Pulmonary artery endothelial cell (primary cell): Measurements from ENCODE around the gene COL6A3. TPM values are rescaled to one million over a fixed set of nuclear protein-coding genes. Genes with fewer than 3 reads are reported as not detected.

Experiments
- DNase-seq: peaks from one replicate; pipeline ENCODE4 v3.0.0-alpha.2; 2011; ENCODE audit warnings: low read depth, low spot score
- total RNA-seq: library from RNA; depleted of rRNA; stranded (reverse); fragments of >200 nt; gene quantifications from 2 replicates; pipeline ENCODE4 v1.2.3, GENCODE V29; 2014

The COL6A3 gene
- total RNA-seq, 1 donor from 2014 or later: 0.07 TPM

- no peak for DNase-seq
These were observed 116.4 kb downstream of the COL6A3 start for GRCh38 chr2:237297421-237298150.

GRCh38 chr2:237296756-237297155 lies 117.2 kb downstream of the COL6A3 start:
- DNase-seq: no peak

- no peak for DNase-seq
These were observed 118.0 kb downstream of the COL6A3 start for GRCh38 chr2:237295889-237296480.

GRCh38 chr2:237294460-237294859 lies 119.5 kb downstream of the COL6A3 start:
- DNase-seq: no peak

GRCh38 chr2:237293978-237294377 lies 120.0 kb downstream of the COL6A3 start:
- no peak for DNase-seq

- peak; percentile 96 for DNase-seq
These were observed 122.7 kb downstream of the COL6A3 start for GRCh38 chr2:237291138-237291792.

- DNase-seq: no peak
These were observed 123.7 kb downstream of the COL6A3 start for GRCh38 chr2:237290261-237290660.

- no peak for DNase-seq
These were observed 124.8 kb downstream of the COL6A3 start for GRCh38 chr2:237289139-237289538.

- DNase-seq: no peak
These were observed 126.1 kb downstream of the COL6A3 start for GRCh38 chr2:237287872-237288271.

GRCh38 chr2:237283131-237283928 lies 130.6 kb downstream of the COL6A3 start:
- DNase-seq: no peak

- DNase-seq: no peak
These were observed 131.3 kb downstream of the COL6A3 start for GRCh38 chr2:237282568-237283128.

GRCh38 chr2:237281836-237282306 lies 132.1 kb downstream of the COL6A3 start:
- no peak for DNase-seq

- no peak for DNase-seq
These were observed 133.0 kb downstream of the COL6A3 start for GRCh38 chr2:237280939-237281338.

GRCh38 chr2:237280229-237280628 lies 133.7 kb downstream of the COL6A3 start:
- no peak for DNase-seq

GRCh38 chr2:237279012-237279768 lies 134.8 kb downstream of the COL6A3 start:
- no peak for DNase-seq

- DNase-seq: no peak
These were observed 135.4 kb downstream of the COL6A3 start for GRCh38 chr2:237278568-237278967.

- DNase-seq: no peak
These were observed 137.1 kb downstream of the COL6A3 start for GRCh38 chr2:237276716-237277490.
